ENCODE data around the gene METTL9.
"Not testable (repeated sequence)": the region's sequence is repeated elsewhere in the genome, so short reads cannot be mapped to it uniquely, and the experiment has no call there.

The METTL9 gene

DNA sequence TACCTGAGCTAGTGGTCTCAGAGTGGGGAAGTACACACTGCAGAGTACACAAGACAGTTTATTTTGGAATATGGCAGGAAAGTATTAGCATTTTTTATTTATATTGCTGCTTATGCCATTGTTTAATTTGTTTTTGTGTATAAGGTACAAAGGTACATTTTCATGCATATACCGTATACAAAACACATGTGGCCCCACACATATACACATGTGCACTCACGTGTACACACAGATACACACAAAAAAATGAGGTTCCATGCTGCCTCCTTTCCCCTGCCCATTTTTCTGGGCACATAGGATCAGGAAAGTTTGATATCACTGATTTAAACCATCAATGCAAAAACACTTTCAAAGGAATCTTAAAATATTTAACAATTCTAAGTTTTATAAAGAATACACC lies 40.1 kb downstream of the METTL9 start:
- no peak for DNase-seq

DNA sequence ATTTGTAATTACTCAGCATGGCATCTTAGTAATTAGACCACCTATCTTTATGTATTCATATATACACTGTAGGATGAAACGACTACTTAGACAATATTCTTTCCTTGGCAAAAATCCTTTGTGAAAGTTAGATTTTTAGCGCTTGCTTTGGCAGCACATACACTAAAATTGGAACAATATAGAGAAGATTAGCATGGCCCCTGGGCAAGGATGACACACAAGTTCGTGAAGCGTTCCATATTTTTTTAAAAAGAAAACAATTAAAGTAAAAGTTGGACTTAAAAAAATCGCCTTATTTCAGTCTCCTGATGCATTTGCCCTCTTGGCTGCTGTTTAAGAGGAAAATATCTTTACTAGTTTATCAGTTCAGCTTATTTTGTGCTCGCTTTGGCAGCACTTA lies 42.5 kb downstream of the METTL9 start:
- DNase-seq = no peak

GRCh38 chr16:21642861-21643260 lies 43.5 kb downstream of the METTL9 start:
- no peak for DNase-seq

DNA sequence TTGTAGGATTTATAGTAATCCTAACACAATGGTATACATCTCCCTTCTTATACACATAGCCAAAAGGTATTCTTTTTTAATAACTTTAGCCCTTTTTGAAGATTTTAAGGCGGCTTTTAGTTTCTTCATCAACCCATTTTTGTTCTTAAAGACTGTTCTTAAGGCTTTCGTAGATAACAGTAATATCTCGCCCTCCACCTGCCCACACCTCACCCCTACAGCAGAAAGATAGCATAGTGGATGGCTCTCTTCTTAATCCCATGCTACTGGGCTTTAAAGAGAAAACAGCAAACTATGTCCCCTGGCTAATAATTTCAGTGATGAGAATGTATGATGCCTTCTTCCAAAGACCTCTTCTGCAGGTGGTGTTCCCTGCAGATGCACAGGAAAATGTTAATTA lies 44.4 kb downstream of the METTL9 start:
- DNase-seq = no peak

DNA sequence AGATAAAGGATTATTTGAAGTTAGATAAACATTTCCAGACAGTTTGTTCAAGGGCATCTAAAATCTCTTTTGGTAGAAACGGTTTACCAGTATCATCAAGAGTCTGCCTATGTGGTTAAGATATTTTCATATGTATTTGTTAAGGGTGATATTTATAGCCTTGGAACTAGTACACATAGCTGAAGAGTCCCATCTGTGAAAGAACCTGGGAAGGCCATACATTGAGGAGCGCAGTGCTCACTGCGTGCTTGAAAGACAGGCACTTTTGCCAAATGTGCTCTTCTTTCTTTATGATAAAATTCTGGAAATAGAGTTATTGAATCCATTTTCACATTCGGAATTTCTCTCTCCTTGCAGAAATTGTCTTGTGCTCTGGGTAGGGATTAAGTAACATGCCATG lies 45.3 kb downstream of the METTL9 start:
- DNase-seq = no peak

DNA sequence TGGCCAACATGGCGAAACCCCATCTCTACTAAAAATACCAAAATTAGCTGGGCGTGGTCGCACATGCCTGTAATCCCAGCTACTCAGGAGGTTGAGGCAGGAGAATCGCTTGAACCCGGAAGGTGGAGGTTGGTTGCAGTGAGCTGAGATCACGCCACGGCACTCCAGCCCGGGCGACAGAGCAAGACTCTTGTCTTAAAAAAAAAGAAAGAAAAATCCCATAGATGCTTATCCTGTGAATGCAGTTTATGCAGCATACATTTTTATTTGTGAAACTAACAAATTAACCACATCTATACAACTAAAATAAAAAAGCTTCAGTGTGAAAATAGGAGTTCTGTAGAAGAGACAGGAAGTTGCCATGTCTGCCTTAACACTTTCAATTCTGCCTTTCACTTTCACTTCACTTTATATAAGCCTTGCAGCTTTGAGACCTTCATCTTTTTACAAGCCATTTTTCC lies 45.9 kb downstream of the METTL9 start:
- no peak for DNase-seq

GRCh38 chr16:21646091-21646490 lies 46.7 kb downstream of the METTL9 start:
- no peak for DNase-seq

- no peak for DNase-seq
Observed at GRCh38 chr16:21646721-21647561, 47.6 kb downstream of the METTL9 start.

- no peak for DNase-seq
Observed at GRCh38 chr16:21647562-21648164, 48.3 kb downstream of the METTL9 start.

DNA sequence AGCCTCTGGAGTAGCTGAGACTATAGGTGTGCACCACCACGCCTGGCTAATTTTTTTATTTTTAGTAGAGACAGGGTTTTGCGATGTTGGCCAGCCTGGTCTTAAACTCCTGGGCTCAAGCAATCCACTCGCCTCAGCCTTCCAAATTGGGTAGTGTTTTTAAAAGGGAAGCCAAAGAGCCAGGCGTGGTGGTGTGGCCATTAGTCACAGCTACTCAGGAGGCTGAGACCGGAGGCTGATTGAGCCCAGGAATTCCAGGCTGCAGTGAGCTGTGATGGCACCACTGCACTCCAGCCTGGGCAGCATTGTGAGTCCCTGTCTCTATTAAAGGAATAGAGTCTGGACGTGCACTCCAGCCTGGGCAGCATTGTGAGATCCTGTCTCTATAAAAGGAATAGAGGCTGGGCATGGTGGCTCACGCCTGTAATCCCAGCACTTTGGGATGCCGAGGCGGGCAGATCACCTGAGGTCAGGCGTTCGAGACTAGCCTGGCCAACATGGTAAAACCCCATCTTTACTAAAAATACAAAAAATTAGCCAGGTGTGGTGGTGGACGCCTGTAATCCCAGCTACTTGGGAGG lies 50.5 kb downstream of the METTL9 start:
- DNase-seq = not testable (repeated sequence)

- no peak for DNase-seq
Observed at GRCh38 chr16:21650521-21650920, 51.1 kb downstream of the METTL9 start.

DNA sequence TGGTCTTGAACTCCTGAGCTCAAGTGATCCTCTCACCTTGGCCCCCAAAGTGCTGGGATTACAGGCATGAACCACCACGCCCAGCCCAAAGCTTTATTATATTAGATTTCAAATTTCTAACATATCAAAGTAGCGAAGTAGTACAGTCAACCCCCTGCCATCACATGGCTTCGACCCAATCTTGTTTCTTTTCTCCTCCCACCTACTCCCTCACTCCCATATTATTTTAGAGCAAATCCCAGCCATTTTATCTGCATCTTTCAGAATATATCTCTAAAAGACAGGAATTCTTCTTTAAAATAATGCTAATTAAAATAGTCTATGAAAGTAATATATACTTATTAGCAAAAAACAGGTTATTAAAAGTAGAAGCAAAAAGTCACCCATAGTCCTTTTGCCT lies 52.1 kb downstream of the METTL9 start:
- no peak for DNase-seq

- no peak for DNase-seq
Observed at GRCh38 chr16:21652453-21652852, 53.1 kb downstream of the METTL9 start, which contains the start of gene IGSF6. Gene IGSF6 (minus strand): TSS chr16:21652608. CDS start chr16:21652598, 10 bp downstream.

DNA sequence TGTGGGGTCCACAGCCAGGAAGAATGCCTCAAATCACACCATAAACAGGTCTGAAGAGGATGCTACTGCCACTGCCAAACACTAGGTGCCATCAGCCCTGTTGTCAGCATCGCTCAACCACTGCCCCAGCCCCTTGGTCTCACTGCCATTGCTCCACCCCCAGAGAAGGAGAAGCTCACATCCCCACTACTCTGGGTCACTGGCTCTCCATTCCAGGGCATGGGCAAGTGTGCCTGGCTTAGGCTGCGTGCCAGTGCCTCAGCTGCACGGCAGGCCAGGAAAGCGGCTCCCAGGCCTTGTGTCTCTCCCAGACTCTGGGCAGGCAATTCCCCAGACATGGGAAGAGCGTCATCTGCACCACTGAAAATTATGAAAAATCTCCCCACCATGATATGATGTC lies 54.2 kb downstream of the METTL9 start:
- DNase-seq = no peak

DNA sequence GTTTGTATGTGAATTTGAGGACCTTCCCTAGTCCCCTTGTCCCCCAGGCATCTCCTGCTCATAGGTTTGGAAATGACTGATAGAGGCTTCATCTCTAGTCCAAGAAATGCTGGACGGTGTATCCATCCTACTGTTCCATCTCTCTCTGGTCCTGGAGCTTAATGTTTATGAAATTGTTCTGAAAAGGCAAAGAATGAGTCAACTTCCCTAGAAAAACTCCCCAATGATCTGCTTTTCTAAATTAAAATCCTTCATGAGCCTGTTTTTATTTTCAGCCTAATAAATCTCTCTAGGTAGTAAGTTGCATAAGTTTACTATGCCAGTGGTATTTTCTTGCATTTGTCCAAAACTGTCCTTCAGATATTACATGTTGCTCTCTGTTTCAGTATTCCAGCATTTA lies 55.1 kb downstream of the METTL9 start:
- DNase-seq = no peak

- no peak for DNase-seq
Observed at GRCh38 chr16:21654881-21655280, 55.5 kb downstream of the METTL9 start.

DNA sequence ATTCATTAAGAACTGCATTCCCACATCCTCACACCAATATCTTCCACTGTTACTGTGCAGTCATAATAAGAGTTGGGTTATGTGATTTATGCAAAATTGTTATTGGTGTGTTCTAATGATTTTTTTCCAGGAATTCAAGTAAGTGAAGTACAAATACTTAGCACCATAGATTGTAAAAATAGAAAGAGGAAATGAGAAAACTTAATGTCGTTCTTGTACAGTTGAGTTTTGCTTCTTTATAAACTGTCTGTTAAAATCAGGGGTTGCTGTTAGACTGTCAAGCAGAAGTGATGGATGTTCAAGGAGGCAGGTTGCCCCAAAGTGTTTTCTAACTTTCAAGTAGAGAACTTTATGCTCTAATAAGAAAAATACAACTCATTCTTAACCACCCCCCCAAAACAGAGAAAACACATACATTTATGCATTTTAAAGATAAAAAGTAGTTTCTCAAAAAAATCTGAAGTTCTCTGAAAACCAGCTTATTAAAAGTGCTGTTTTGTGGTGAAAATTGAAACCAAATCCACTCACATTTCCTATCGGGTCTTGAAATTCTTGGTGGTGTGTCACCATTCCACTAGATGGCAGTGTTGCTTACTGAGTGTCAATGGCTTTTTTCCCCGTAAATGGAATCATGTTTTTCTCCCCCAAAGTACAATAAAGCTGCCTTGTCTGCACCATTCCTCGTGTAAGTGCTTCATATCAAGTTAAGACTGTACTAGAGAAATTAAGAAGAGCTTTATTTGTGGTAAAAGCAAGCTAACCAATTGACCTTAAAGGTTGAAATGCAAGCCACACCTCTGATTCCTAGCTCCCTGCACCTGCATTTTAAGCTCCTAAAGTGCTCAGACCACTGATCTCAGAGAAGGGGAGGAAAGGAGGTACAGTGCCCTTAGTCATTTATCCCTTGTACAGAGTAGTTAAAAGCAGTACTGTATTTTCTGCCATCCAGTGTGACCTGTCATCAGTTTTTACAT lies 57.7 kb downstream of the METTL9 start:
- no peak for DNase-seq

DNA sequence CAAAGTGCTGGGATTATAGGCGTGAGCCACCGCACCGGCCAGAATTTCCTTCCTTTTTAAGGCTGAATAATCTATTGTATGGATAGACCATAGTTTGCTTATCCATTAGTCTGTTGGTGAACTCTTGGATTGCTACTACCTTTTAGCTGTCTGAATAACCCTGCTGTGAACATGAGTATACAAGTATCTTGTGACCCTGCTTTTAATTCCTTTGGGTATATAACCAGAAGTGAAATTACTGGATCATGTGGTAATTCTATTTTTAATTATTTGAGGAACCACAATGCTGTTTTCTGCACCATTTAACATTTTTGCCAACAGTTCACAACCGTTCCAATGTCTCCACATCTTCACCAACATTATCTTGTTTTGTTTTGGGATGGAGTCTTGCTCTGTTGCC lies 59.7 kb downstream of the METTL9 start:
- no peak for DNase-seq

- DNase-seq = no peak
Observed at GRCh38 chr16:21663889-21664647, 64.7 kb downstream of the METTL9 start, which contains the start of gene OTOA. Gene OTOA (plus strand): TSS chr16:21663968. CDS start chr16:21678515, 14,547 bp downstream.

- DNase-seq = no peak
Observed at GRCh38 chr16:21664801-21665492, 65.6 kb downstream of the METTL9 start.

DNA sequence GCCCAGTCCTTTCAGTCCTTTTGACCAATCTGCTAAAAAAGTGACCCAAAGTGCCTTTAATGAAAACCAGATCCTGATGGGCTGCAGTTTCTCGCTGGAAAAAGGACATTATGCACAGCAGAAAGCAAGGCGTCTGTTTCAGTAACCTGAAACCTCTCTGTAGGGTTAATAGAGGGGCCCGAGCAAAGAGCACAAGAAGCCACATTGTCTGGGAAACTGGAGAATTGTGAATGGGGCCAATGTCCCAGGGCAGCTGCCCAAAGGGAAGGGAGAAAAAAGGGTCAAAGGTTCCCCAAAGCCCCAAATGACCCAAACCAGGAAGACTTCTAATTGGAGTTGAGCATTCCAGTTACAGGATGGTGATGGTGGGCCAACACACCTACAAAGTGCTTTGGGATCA lies 67.4 kb downstream of the METTL9 start:
- DNase-seq = no peak

Measured in NCI-H2081 treated with DMSO at 0.1 percent for 48 hours (cell line).